Stimulated activated CD4-positive, alpha-beta T cell treated with anti-CD3 and anti-CD28 coated beads, Interleukin-4, amount 100 ng/mL, for 48 hours (primary cell): ENCODE data around the gene ZBTB46.
A peak's percentile ranks its signal among the peaks of the same experiment; 100 is the strongest.

Experiments
- DNase-seq, 2 donors: peaks; one replicate each; pipeline ENCODE4 v3.0.0-alpha.2; 2020; ENCODE audit warnings: low read depth in 2 of 2

The ZBTB46 gene

DNA sequence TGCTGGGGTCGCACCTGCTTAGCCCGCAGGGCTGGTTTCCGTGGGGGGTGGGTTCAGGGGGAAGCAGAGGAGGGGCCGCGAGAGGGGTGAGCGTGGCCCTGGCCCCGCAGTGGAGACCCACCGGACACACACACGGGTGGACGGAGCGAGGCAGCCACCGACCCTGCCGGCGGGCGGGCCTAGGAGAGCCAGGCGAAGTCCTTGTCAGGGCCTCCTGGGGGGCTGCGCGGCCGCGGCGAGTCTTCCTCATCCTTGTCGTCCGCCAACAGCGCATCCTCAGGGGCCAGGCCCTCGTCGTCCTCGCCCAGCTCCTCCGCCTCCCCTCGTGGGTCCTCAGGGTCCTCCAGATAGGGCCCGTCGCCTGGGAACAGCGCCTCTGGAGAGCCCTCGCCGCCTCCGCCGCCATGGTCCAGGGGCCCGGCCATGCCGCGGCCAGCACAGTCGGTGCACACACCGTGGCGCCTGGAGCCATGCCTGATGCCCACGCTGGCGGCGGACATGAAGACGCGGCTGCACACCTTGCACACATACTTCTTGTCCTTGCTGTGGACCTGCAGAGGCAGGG, 84.2 kb downstream of the ZBTB46 start:
- DNase-seq: no peak

- no peak for DNase-seq
Observed at GRCh38 chr20:63745961-63746731, 84.9 kb downstream of the ZBTB46 start.

GRCh38 chr20:63745424-63745805, 85.6 kb downstream of the ZBTB46 start:
- no peak for DNase-seq

DNA sequence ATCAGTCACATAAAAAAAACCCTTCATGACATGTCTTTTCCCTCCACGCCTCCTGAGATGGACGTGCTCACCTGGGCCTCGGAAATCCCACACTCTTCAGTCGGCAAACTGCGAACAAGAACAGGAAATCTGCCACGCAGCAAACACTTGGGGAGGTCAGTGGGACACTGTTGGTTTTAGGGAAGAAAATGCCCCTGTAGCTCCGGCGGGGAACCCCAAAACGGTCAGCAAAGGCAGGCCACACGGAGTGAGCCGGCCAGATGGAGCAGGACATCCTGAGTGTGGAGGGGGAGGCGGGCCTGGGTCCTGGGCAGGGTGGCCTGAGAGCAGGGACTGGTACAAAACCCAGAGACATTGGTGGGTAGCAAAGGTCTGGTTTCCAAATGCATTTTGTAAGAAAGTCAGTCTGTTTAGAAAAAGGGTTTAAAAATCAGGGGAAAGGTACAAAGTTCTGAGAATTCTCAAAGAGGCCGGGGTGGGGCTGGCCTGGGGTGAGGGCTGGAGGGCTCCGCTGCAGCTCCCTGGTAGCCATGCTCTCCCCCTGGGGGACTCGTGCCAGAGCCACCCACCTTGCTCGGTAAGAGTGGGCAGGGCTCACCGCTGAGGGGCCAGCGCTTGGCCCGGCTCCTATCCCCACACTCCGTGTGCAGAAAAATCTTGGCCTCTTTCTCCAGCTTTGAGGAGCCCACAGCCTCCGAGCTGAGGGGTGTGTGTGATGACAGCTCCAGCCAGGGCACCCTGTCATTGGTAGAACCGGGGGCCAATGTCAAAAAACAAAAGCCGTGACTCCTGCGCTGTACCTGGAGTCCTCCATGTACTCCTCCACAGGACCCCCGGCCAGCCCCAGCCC, 86.3 kb downstream of the ZBTB46 start:
- no peak for DNase-seq

DNA sequence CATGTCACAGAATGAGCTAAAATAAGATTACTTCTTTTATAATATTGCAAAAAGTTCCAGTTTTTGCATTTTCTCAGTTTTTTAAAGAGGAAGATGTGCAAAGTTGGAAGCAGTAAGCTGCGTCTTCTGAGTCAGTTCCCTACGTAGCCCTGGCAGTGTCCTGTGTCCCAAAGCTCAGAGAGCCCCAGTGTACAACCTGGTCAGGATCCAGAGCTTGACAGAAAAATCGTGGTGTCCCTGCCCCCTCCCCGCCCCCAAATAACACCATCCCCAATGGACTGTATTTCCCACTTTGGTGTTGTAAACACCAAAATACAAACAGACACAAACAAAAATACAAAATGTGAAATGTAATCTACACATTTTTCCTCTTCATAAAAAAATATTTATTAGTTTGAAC, 86.9 kb downstream of the ZBTB46 start:
- DNase-seq: no peak

DNA sequence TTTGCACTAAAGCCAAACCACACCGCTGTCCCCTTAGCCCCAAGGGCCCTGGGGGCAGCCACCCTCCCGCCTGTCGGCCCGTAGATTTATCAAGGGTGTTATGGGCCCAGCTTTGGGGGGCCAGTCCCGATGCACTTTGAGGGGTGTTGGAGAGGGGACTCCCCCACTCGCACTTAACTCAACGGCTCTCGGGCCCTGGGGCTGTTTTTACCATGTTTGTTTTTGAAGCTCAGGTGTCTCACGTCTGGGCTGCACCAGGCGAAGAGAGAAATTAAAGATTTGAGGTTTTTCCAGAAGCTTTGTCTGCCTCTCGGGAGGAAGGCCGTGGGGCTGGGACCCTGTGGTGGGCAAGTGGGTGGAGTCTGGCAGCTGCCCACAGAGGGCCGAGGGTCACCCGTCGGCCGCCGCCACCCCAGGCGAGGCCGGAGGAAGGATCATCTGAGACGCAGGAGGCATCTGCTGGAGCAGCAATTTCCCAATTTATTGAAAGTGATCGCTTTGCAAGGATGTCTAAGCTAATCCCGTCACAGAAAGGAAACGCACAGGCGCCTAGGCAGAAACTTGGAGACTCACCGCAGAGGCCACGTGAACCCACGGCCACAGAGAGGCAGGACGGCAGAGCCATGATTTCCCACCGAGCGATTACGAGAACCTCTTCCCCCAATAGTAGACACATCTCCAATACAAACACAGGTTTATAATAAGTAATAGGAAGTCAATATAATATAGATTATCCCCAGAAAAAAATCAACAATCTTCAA, 87.7 kb downstream of the ZBTB46 start:
- no peak for DNase-seq

DNA sequence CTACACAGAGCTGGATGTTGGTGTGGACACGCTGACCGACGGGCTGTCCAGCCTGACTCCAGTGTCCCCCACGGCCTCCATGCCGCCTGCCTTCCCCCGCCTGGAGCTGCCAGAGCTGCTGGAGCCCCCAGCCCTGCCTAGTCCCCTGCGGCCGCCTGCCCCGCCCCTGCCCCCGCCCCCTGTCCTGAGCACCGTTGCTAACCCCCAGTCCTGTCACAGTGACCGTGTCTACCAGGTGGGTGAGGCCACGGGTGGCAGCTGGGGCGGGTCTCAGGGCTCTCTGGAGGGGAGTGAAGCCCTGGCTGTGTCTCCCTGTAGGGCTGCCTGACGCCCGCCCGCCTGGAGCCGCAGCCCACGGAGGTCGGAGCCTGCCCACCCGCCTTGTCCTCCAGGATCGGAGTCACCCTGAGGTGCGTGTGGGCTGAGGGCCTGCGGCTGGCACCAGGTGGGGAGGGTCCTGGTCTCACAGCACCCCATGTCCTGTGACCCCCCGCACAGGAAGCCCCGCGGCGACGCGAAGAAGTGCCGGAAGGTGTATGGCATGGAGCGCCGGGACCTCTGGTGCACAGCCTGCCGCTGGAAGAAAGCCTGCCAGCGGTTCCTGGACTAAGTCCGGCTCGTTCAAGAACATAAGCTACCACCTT, 88.6 kb downstream of the ZBTB46 start:
- DNase-seq: no peak

DNA sequence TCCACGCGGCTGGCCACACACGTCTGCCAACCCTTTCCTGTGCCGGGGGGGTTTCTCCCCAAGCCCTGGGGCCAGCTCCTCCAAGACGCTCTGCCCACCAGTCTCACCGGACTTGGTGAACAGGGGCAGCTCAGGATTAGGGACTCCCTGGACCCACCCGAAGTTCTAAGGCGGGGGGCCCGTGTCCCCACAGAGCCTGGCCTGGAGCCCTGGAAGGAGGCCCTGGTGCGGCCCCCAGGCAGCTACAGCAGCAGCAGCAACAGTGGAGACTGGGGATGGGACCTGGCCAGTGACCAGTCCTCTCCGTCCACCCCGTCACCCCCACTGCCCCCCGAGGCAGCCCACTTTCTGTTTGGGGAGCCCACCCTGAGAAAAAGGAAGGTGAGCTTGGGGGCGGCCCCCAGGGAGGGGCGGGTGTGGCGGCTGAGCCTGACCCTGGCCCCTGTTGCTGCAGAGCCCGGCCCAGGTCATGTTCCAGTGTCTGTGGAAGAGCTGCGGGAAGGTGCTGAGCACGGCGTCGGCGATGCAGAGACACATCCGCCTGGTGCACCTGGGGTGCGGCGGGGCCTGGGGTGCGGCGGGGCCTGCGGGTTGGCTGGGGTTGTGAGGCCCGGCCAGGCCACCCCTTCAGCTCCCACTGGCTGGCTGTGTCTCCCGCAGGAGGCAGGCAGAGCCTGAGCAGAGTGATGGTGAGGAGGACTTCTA, 89.2 kb downstream of the ZBTB46 start:
- no peak for DNase-seq

DNA sequence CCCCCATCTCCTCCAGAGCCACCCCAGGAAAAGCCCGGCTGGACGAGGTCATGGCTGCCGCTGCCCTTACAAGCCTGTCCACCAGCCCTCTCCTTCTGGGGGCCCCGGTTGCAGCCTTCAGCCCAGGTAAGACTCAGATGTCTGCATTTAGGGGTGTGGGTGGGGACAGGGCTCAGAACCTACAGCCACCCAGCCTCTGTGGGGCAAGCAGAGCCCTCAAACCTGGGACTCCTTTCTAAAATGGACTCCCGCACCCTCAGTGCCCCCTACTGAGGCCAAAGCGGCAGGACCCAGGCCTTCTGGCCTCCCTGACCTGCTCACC, 89.7 kb downstream of the ZBTB46 start:
- DNase-seq: no peak

DNA sequence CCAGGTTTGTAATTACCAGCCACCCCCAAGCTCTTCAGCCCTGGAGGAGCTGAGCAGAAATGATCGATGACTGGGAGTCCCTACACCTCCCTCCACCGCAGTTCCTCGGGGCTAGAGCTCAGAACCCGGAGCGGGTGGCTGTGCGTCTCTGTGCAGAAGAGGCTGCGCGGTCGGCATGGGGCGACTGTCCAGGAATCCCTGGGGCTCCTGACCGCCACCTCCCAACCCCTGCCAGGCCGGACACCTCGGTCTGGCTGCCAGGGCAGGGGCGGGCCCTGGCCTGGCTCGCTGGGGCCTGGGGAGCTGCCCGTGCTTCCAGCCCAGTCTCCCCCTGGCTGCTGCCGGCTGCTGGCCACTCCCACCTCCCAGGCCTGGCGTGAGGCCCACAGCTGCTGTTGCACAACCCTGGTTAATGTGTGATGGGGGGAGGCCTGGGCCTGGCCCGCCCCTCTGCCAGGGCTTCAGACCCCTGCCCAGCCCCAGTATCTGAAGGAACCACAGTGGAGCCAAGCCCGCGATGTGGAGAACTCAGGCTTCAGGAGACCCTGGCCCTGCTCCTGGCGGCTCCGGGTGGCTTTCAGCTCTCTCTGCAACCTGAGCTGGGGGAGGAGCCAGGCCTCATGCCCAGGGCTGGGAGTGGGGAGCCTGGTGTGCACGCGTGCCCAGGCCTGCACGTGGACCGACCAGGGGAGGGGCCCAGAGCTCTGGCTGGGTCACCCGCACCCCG, 90.3 kb downstream of the ZBTB46 start:
- no peak for DNase-seq

DNA sequence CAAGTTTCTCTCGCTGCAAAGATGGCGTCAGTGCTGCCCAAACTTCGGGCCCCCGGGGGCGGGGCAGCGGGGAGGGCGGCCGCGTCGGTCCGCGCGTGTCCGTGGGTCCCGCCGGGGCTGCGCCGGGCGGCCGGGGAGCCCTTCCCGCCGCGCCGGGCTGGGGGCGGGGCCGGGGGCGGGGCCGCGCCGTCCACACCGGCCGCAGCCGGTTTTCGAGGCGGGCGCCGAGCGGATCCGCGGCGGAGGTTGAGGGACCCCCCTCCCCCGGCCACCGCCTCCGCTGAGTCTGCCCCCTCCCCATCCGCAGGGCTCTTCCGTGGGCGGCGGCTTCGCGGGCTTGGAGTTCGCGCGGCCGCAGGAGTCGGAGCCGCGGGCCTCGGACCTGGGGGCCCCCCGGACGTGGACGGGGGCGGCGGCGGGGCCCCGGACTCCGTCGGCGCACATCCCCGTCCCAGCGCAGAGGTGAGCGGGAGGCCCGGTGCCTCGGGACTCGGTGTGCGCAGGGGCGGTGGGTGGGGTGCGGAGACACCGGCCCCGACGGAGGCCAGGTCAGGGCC, 90.9 kb downstream of the ZBTB46 start:
- DNase-seq: peak in 1 of 2 donors; percentile 24

GRCh38 chr20:63739130-63740069, 91.7 kb downstream of the ZBTB46 start, which contains the start of gene SLC2A4RG:
Gene SLC2A4RG (plus strand): TSS chr20:63739776. CDS start chr20:63739913, 137 bp downstream.
- DNase-seq: peak; percentile 33 to 57

DNA sequence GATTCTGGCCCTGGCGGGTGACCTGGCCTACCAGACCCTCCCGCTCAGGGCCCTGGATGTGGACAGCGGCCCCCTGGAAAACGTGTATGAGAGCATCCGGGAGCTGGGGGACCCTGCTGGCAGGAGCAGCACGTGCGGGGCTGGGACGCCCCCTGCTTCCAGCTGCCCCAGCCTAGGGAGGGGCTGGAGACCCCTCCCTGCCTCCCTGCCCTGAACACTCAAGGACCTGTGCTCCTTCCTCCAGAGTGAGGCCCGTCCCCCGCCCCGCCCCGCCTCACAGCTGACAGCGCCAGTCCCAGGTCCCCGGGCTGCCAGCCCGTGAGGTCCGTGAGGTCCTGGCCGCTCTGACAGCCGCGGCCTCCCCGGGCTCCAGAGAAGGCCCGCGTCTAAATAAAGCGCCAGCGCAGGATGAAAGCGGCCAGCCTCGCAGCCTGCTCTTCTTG, 92.4 kb downstream of the ZBTB46 start:
- DNase-seq: peak in 1 of 2 donors; percentile 26

GRCh38 chr20:63737945-63738686, 92.9 kb downstream of the ZBTB46 start:
- DNase-seq: no peak

- DNase-seq: no peak
Observed at GRCh38 chr20:63737695-63737944, 93.4 kb downstream of the ZBTB46 start.

DNA sequence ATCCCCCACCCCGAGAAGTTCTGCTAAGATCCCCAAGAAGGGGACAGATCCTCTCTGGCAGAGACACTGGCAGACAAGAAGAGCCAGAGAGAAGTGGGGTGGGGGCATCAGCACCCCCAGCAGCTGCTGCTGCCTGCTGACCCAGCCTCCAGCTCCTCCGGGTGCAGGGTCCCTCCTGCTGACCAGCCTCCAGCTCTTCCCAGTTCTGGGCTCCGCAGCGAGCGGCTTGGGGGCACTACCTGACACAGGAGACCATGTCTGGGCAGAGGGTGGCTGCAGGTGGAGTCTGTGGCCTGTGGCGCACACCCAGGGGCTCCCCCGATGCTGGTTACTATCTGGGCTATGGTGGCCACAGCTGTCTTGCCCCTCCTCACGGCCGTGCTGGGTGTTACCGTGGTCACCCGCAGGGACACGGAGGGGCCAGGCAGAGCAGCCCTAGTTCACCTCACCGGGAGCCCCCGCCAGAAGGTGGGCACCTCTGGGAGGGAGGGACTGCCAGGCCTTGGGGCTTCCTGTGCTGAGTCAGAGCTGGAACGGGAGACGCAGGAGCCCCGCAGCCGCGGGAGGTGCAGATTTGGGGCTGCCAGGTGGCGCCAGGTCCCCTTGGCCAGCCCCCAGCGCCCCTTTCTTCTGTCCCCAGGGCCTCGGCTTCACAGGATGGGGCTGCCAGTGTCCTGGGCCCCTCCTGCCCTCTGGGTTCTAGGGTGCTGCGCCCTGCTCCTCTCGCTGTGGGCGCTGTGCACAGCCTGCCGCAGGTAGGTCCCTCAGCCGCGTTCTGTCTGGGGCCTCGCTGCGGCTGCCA, 94.0 kb downstream of the ZBTB46 start:
- peak in 1 of 2 donors; percentile 35 for DNase-seq
